GM10266 (cell line): ENCODE measurements around the gene NCLN.
"Not testable (repeated sequence)": the region's sequence is repeated elsewhere in the genome, so short reads cannot be mapped to it uniquely, and the experiment has no call there.

Experiments
- DNase-seq: peaks from one replicate; pipeline ENCODE4 v3.0.0; 2012; ENCODE audit errors: extremely low spot score
- TF ChIP-seq, protein P1 (sequence below): IDR thresholded peaks from 2 replicates; pipeline ENCODE4 v1.5.1; 2012; ENCODE audit warnings: mild to moderate bottlenecking, low read depth; ENCODE audit not compliant: control insufficient read depth, insufficient read depth; ENCODE audit errors: missing control alignments

Gene NCLN

DNA sequence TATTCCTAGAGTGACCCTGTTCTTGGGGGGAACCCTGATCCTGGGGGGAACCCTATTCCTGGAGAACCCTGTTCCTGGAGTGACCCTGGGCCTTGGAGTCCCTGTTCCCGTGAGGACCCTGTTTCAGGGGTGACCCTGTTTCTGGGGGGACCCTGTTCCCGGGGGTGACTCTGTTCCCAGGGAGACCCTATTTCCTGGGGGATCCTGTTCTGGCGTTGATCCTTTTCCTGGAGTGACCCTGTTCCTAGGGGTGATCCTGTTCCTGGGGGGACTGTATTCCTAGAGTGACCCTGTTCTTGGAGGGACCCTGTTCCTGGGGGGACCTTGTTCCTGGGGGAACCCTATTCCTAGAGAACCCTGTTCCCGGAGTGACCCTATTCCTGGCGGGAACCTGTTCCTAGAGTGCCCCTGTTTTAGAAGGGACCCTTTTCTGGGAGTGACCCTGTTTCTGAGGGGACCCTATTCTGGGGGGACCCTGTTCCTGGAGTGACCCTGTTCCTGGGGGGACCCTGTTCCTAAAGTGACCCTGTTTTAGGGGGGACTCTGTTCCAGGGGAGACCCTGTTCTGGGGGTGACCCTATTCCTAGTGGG, 34.9 kb upstream of the NCLN start:
- TF ChIP-seq, protein P1, sequence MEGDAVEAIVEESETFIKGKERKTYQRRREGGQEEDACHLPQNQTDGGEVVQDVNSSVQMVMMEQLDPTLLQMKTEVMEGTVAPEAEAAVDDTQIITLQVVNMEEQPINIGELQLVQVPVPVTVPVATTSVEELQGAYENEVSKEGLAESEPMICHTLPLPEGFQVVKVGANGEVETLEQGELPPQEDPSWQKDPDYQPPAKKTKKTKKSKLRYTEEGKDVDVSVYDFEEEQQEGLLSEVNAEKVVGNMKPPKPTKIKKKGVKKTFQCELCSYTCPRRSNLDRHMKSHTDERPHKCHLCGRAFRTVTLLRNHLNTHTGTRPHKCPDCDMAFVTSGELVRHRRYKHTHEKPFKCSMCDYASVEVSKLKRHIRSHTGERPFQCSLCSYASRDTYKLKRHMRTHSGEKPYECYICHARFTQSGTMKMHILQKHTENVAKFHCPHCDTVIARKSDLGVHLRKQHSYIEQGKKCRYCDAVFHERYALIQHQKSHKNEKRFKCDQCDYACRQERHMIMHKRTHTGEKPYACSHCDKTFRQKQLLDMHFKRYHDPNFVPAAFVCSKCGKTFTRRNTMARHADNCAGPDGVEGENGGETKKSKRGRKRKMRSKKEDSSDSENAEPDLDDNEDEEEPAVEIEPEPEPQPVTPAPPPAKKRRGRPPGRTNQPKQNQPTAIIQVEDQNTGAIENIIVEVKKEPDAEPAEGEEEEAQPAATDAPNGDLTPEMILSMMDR = no peak
- DNase-seq = no peak

DNA sequence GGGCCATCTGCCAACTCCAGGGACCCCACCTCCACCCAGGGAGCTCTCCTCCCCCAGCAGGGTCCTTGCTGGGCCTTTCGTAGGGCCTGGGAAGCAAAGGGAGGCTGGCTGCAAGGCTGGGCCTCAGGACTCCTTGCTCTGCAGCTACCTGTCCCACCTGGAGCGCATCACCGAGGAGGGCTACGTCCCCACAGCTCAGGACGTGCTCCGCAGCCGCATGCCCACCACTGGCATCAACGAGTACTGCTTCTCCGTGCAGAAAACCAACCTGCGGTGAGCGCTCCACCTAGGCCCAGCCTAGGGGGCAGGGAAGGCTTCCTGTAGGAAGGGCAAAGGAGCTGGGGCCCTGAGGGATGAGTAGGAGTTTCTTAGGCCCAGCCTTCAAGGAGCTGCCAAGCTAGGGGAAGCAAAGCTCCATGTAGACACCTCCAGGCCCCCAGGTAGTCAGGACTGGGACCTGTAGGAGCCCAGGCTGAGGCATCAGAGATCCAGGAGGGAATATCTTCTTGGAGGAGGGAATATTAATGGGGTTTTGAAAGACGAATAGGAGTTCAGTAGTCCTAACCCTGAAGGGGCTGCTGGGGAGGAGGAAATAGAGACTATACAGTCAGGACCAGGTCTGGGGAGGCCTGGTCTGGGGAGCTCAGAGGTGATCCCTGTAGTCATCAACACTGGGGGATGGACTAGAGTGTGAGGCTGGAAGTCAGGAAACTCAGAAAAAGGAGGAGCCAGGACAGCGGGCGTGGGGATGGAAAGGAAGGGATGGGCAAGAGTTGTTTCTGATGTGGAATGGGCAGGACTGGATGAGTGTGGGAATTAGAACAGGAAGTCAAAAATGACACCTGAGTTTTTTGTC, 33.9 kb upstream of the NCLN start:
- TF ChIP-seq, protein P1 = no peak
- DNase-seq = no peak

DNA sequence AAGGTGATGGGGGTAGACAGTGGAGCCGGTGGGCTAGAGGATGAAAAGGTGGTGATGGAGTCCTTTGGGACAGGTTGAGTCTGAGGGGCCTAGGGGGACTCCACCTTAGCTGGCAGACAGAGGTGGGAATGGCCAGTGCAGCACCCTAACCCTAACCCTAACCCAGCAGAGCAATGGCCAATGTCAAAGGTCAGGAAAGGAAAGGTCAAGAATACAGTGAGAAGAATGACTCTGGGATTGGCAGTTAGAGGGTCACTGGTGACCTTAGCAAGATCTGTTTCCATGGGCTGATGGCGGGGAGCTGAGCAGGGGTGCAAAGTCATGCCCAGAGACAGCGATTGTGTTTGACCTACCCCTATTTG, 33.3 kb upstream of the NCLN start:
- no peak for DNase-seq
- TF ChIP-seq, protein P1 = no peak

DNA sequence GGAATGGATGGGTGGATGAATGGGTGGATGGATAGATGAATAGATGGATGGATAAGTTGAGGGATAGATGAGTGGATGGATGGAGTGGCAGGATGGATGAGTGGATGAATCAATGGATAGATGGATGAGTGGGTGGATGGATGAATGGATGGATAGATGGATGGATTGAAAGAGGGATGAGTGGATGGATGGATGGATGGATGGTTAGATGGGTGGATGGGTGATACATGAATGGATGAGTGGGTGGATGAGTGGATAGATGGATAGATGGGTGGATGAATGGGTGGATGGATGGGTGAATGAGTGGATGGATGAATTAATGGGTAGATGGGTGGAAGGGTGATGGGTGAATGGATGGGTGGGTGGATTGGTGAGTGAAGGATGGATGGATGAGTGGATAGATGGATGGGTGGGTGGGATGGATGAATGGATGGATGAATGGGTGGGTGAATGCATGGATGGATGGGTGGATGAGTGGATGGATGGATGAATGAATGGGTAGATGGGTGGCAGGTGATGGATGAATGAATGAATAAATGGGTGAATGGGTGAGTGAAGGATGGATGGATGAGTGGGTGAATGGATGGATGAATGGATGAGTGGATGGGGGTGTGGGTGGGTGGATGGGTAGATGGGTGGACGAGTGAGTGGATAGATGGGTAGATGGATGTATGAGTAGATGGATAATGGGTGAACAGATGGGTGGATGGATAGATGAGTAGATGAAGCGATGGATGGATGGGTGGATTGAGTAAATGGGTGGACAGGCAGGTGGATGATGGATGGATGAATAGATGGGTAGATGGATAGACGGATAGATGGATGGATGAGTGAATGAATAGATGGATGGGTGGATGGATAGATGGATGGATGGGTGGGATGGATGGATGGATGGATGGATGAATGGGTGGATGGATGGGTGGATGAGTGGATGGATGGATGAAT, 32.2 kb upstream of the NCLN start:
- TF ChIP-seq, protein P1 = no peak
- no peak for DNase-seq

DNA sequence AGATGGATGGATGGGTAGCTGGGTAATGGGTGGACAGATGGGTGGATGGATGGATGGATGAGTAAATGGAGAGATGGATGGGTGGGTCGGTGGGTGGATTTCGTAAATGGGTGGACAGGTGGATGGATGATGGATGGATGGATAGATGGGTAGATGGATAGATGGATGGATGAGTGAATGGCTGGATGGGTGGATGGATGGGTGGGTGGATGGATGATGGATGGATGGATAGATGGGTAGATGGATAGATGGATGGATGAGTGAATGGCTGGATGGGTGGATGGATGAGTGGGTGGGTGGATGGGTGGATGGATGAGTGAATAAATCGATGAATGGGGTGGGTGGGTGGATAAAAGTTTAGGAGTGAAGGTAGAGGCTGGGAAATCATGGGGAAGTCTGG, 31.3 kb upstream of the NCLN start:
- not testable (repeated sequence) for DNase-seq

DNA sequence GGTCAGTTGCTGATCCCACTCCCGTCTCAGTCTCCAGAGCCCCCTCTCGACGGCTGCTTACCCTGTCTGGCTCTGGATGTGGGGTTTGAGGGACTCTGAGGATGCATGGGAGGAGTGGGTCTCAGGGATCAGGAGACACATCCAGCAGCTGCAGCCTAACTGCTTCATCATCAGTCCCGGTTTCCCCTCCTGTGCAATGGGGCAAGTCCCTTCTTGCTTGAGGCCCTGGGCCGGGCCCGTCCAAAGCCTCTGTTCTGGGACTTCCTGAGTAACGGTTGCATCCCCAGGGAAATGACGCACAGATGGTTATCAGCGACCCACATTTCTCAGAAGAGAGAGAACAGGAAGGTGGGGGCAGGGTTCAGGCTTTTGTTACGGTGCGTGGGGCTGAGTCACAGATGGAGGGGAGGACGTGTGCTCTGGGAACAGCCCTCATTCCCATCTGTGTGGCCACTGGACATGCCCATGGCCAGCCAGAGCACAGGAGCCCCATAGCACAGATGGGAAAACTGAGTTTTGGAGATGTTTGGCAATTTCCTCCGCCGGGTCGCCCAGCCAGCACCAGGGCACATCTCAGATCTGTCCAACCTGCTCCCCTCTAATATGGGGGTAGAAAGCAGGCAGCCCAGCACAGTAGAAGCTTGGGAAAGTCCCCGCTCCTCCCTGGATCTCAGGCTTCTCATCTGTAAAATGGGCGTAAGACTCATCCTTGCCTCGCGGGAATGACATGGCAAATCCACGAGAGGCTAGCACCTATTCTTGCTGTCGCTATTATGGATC, 30.6 kb upstream of the NCLN start:
- DNase-seq = peak; percentile 89
- TF ChIP-seq, protein P1 = no peak

DNA sequence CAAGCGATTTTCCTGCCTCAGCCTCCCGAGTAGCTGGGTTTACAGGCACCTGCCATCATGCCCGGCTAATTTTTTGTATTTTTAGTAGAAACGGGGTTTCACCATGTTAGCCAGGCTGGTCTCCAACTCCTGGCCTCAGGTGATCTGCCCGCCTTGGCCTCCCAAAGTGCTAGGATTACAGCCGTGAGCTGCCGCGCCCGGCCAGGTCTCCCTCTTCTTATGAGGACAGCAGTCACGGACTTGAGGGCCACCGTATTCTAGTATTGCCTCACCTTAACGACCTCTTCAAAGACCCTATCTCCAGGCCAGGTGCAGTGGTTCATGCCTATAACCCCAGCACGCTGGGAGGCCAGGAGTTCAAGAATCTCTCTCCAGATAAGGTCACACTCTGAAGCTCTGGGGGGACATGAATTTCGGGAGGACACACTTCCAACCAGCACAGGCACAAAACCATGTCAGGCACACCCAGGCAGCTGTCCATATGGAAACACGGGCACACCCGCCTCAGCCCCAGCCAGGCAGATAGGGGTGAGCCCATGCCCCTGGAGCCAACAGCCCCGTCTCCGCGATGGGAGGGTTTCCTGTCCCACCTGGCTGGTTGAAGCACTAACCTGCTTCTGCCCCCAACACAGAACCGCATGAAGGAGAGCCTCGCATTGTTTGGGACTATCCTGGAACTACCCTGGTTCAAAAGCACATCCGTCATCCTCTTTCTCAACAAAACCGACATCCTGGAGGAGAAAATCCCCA, 28.5 kb upstream of the NCLN start:
- TF ChIP-seq, protein P1 = no peak
- no peak for DNase-seq
